Ascending aorta (tissue), 2 donors: ENCODE measurements around the gene ABI3BP. TPM values are rescaled to one million over a fixed set of nuclear protein-coding genes. Genes with fewer than 3 reads are reported as not detected.

ENCODE experiments used
- DNase-seq, 2 donors: peaks; one replicate each; pipeline ENCODE4 v3.0.0-alpha.2; 2019; ENCODE audit warnings: low spot score in 2 of 2
- H3K27ac ChIP-seq, 2 donors: fragments of 200-600 bp; sonication (generic); one replicate each; pipeline ENCODE4 v1.5.1; 2016 to 2017; ENCODE audit warnings: mild to moderate bottlenecking in 1 of 2
- H3K27me3 ChIP-seq: fragments of 200-600 bp; sonication (generic); one replicate; pipeline ENCODE4 v1.5.1; 2017
- H3K36me3 ChIP-seq, 2 donors: fragments of 200-600 bp; sonication (generic); one replicate each; pipeline ENCODE4 v1.5.1; 2016
- H3K4me1 ChIP-seq, 2 donors: fragments of 200-600 bp; sonication (generic); one replicate each; pipeline ENCODE4 v1.5.1; 2016 to 2017; ENCODE audit warnings: mild to moderate bottlenecking in 1 of 2
- H3K4me3 ChIP-seq, 2 donors: fragments of 200-600 bp; sonication (generic); one replicate each; pipeline ENCODE4 v1.5.1; 2016 to 2017; ENCODE audit warnings: mild to moderate bottlenecking in 1 of 2
- H3K9me3 ChIP-seq, 2 donors: fragments of 200-600 bp; sonication (generic); one replicate each; pipeline ENCODE4 v1.5.1; 2016
- CTCF ChIP-seq, 3 experiments: fragments of 200-600 bp in 2 of 3; fragments of 450-650 bp in 1 of 3; sonication (generic) in 2 of 3; IDR thresholded peaks; one replicate each; pipeline ENCODE4 v1.5.1; 2016 to 2019; ENCODE audit warnings: antibody characterized with exemption in 3 of 3, mild to moderate bottlenecking in 1 of 3, moderate library complexity in 1 of 3
- intact Hi-C: fragments of 100-400 bp; cut with DNase I; formaldehyde crosslinking; loops from one replicate; pipeline ENCODE4 v1.15.1; 2023
- total RNA-seq: library from RNA; depleted of rRNA; stranded (reverse); fragments of >200 nt; gene quantifications from one replicate; pipeline ENCODE4 v1.1.0, GENCODE V29; 2016

Gene ABI3BP
- total RNA-seq, 1 donor from 2014 or later: 54.2 TPM

- H3K4me3 ChIP-seq: no peak overlapping the region
- H3K36me3 ChIP-seq: no peaks in the 10 kb centered on the region
- DNase-seq: no peak
- H3K9me3 ChIP-seq: no peaks in the 10 kb centered on the region
- H3K27me3 ChIP-seq: no peaks in the 10 kb centered on the region
- no peak for TF ChIP-seq CTCF (IDR thresholded peaks at IDR 0.05)
- peaks cover 0 to 2% of the 10 kb centered on the region in 2 donors for H3K4me1 ChIP-seq
- intact Hi-C loops: no loop called here
- H3K27ac ChIP-seq: no peak overlapping the region
Observed at GRCh38 chr3:100911956-100912355, 81.3 kb downstream of the ABI3BP start.

GRCh38 chr3:100910986-100911385 lies 82.2 kb downstream of the ABI3BP start:
- TF ChIP-seq CTCF (IDR thresholded peaks at IDR 0.05): no peak
- Histone ChIP-seq H3K27me3 (no peaks in the 10 kb centered on the region), H3K4me3 (no peak overlapping the region), H3K36me3 (no peaks in the 10 kb centered on the region), H3K9me3 (no peaks in the 10 kb centered on the region), H3K4me1 (peaks cover 0 to 2% of the 10 kb centered on the region in 2 donors), H3K27ac (no peak overlapping the region)
- no peak for DNase-seq
- intact Hi-C loops: no loop called here

- DNase-seq: no peak
- H3K9me3 ChIP-seq: no peaks in the 10 kb centered on the region
- H3K36me3 ChIP-seq: no peaks in the 10 kb centered on the region
- no peaks in the 10 kb centered on the region for H3K4me1 ChIP-seq
- H3K4me3 ChIP-seq: no peak overlapping the region
- TF ChIP-seq CTCF (IDR thresholded peaks at IDR 0.05): no peak
- intact Hi-C loops: no loop called here
- H3K27me3 ChIP-seq: no peaks in the 10 kb centered on the region
- H3K27ac ChIP-seq: no peak overlapping the region
Observed at GRCh38 chr3:100902572-100902971, 90.6 kb downstream of the ABI3BP start.

- H3K9me3 ChIP-seq: no peaks in the 10 kb centered on the region
- H3K27me3 ChIP-seq: no peaks in the 10 kb centered on the region
- no peak overlapping the region for H3K4me3 ChIP-seq
- H3K27ac ChIP-seq: no peak overlapping the region
- intact Hi-C loops: no loop called here
- DNase-seq: no peak
- TF ChIP-seq CTCF (IDR thresholded peaks at IDR 0.05): no peak
- H3K36me3 ChIP-seq: no peaks in the 10 kb centered on the region
- H3K4me1 ChIP-seq: no peaks in the 10 kb centered on the region
Observed at GRCh38 chr3:100900671-100901335, 92.4 kb downstream of the ABI3BP start.

- no peaks in the 10 kb centered on the region for H3K36me3 ChIP-seq
- intact Hi-C loops: loop anchor here (10.0 kb wide), 1 partner anchor 485 kb away; no protein-coding TSS in a partner anchor
- no peaks in the 10 kb centered on the region for H3K27me3 ChIP-seq
- H3K9me3 ChIP-seq: no peaks in the 10 kb centered on the region
- no peaks in the 10 kb centered on the region for H3K4me1 ChIP-seq
- no peak for DNase-seq
- no peak for TF ChIP-seq CTCF (IDR thresholded peaks at IDR 0.05)
- no peak overlapping the region for H3K27ac ChIP-seq
- H3K4me3 ChIP-seq: no peak overlapping the region
Observed at GRCh38 chr3:100899440-100900091, 93.7 kb downstream of the ABI3BP start.
